Stimulated activated CD8-positive, alpha-beta memory T cell treated with anti-CD3 and anti-CD28 coated beads, Interleukin-15, amount 100 ng/mL, for 1 hour (primary cell): ENCODE data around the gene FES.

Source experiments
- DNase-seq: peaks from one replicate; pipeline ENCODE4 v3.0.0-alpha.2; 2020; ENCODE audit warnings: low read depth

FES gene

DNA sequence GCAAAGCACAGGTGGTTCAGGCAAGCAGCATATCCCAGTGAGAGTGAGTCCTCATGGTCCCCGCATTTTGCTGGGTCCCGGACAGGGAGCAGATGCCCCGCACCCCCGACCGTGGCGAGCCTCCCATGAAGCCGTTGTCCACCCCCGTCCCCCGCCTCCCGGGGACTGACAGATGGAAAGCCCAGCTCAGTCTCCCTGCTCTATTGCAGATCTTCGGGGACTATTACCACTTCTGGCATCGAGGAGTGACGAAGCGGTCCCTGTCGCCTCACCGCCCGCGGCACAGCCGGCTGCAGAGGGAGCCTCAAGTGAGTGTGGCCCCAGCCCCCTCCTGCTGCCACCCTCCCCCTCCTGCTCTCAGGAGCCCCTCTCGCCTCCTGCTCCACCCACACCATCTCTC, 8.3 kb upstream of the FES start:
- no peak for DNase-seq

GRCh38 chr15:90876512-90877170, 7.7 kb upstream of the FES start:
- no peak for DNase-seq

DNA sequence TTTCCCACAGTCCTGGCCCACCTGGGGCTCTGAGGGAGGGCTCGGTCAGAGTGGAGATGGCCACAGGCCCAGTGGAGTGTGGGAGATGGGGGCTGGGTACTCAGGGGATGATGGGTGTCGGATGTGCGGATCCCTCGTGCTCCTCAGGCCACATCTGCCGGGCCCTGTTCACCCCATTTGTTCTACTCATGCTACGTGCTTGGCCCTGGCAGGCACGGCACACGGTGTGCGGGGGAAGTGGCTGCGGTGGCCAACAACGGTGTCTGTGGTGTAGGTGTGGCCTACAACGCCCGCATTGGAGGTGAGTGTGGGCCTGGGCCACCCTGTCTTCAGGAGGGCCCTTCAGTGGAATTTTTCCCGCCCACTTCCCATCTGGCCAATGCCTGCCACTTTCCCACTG, 7.0 kb upstream of the FES start:
- DNase-seq = no peak

DNA sequence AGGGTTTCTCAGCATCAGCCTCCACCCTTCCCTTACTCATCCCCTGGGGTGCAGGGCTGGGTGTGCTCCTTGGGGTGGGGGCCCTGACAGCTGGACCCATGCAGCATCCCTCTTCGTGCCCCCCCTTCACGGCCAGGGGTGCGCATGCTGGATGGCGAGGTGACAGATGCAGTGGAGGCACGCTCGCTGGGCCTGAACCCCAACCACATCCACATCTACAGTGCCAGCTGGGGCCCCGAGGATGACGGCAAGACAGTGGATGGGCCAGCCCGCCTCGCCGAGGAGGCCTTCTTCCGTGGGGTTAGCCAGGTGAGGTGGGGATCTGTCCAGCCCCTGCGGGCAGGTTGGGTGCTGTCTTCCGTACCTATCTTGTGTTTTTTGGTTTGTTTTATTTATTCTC, 6.3 kb upstream of the FES start:
- no peak for DNase-seq

GRCh38 chr15:90878660-90879059, 5.6 kb upstream of the FES start:
- no peak for DNase-seq

DNA sequence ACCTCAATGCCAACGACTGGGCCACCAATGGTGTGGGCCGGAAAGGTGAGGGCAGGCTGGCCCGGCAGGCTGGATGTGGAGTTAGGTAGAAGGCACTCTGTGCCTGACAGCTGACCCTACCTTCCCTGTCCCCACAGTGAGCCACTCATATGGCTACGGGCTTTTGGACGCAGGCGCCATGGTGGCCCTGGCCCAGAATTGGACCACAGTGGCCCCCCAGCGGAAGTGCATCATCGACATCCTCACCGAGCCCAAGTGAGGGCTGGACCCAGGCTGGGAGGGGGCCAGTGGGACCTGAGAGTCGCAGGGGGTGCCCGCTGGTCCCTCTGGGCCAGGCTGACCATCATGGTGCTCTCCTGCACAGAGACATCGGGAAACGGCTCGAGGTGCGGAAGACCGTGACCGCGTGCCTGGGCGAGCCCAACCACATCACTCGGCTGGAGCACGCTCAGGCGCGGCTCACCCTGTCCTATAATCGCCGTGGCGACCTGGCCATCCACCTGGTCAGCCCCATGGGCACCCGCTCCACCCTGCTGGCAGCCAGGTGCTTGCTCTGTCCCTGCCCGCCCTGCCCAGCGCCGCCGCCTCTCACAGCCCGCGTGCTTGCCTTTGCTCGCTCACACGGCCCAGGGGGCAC, 4.5 kb upstream of the FES start:
- DNase-seq = no peak

DNA sequence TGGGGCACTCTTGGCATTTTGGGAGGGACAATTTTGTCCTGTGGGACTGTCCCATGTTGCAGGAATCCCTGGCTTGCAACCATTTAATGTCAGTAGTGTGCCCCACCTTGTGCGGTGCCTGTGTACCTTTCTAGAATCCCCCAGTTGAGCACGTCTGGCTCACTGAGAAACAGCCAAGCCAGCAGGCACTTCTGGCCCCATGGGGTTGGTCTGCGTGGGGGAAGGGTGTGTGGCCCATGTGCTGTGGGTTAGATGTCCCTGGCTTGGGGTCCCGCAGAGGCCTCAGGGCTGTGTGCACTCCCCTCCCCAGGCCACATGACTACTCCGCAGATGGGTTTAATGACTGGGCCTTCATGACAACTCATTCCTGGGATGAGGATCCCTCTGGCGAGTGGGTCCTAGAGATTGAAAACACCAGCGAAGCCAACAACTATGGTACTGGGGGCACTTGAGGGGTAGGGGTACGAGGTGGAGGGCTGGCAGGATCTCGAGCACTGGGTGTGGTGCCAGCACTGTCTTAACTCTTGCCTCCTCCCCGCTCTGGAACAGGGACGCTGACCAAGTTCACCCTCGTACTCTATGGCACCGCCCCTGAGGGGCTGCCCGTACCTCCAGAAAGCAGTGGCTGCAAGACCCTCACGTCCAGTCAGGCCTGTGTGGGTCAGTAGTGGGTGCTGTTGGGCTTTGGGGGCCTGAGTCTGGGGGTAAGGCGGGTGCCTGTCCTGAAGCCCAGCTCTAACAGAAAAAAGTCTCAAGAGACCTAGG, 3.7 kb upstream of the FES start:
- DNase-seq = no peak

DNA sequence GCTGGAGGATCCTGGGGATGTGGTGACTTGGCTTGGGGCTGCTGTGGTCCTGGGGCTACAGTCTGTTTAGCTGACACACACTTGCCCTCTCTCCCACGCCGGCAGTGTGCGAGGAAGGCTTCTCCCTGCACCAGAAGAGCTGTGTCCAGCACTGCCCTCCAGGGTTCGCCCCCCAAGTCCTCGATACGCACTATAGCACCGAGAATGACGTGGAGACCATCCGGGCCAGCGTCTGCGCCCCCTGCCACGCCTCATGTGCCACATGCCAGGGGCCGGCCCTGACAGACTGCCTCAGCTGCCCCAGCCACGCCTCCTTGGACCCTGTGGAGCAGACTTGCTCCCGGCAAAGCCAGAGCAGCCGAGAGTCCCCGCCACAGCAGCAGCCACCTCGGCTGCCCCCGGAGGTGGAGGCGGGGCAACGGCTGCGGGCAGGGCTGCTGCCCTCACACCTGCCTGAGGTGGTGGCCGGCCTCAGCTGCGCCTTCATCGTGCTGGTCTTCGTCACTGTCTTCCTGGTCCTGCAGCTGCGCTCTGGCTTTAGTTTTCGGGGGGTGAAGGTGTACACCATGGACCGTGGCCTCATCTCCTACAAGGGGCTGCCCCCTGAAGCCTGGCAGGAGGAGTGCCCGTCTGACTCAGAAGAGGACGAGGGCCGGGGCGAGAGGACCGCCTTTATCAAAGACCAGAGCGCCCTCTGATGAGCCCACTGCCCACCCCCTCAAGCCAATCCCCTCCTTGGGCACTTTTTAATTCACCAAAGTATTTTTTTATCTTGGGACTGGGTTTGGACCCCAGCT, 2.9 kb upstream of the FES start:
- DNase-seq = no peak

DNA sequence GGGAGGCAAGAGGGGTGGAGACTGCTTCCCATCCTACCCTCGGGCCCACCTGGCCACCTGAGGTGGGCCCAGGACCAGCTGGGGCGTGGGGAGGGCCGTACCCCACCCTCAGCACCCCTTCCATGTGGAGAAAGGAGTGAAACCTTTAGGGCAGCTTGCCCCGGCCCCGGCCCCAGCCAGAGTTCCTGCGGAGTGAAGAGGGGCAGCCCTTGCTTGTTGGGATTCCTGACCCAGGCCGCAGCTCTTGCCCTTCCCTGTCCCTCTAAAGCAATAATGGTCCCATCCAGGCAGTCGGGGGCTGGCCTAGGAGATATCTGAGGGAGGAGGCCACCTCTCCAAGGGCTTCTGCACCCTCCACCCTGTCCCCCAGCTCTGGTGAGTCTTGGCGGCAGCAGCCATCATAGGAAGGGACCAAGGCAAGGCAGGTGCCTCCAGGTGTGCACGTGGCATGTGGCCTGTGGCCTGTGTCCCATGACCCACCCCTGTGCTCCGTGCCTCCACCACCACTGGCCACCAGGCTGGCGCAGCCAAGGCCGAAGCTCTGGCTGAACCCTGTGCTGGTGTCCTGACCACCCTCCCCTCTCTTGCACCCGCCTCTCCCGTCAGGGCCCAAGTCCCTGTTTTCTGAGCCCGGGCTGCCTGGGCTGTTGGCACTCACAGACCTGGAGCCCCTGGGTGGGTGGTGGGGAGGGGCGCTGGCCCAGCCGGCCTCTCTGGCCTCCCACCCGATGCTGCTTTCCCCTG, 2.2 kb upstream of the FES start:
- no peak for DNase-seq

DNA sequence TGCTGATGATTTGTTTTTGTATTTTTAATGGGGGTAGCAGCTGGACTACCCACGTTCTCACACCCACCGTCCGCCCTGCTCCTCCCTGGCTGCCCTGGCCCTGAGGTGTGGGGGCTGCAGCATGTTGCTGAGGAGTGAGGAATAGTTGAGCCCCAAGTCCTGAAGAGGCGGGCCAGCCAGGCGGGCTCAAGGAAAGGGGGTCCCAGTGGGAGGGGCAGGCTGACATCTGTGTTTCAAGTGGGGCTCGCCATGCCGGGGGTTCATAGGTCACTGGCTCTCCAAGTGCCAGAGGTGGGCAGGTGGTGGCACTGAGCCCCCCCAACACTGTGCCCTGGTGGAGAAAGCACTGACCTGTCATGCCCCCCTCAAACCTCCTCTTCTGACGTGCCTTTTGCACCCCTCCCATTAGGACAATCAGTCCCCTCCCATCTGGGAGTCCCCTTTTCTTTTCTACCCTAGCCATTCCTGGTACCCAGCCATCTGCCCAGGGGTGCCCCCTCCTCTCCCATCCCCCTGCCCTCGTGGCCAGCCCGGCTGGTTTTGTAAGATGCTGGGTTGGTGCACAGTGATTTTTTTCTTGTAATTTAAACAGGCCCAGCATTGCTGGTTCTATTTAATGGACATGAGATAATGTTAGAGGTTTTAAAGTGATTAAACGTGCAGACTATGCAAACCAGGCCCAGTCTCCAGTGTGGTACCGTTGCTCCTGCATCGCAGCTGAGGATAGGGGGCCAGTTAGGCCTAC, 1.4 kb upstream of the FES start:
- no peak for DNase-seq

DNA sequence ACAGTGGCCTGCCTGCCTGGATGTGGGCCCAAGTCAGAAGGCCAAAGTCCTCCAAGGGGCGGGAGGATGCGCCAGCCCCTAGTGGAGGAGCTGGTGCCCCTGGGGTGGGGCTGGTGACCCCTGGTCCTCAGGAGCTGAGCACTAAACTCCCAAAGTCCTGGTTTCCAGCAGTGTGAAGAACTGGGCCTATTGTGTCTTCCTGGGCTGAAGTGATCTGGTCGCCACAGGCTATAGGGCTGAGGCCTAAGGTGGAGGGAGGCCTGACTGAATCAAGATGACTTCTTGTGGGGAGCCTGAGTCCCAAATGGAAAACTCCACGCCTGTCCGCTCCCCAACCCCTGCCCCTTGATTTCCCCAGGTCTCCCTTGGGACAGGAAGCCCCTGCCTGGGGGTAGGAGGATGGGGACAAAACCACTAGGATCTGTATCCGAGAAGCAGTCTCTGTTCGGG, 753 bp upstream of the FES start:
- no peak for DNase-seq

DNA sequence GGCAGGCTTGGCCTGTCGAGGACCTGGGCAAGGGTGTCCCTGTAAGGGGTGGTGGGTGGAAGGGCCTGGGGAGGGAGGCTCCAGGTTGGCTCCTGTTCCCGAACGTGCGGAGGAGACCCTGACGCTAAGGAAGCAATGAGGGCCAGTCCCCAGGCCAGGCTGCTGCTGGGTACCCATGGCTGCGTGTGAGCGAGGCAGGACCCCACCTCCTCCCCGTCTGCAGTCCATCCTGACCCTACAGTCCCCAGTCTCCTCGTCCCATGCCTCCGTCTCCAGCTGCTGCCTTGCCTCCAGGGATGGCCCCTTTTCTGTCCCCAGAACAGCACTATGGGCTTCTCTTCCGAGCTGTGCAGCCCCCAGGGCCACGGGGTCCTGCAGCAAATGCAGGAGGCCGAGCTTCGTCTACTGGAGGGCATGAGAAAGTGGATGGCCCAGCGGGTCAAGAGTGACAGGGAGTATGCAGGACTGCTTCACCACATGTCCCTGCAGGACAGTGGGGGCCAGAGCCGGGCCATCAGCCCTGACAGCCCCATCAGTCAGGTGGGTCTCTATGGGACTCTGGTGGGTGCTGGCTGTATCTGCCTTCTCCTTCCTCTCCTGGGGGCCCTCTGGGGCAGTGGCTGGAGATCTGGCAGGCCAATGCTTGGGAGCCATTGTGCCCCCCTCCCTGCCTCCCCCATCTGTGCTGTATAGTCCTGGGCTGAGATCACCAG, 571 bp downstream of the FES start:
- no peak for DNase-seq

- peak; percentile 70 for DNase-seq
These were observed 1.4 kb downstream of the FES start for GRCh38 chr15:90885432-90886290.

- DNase-seq = no peak
These were observed 1.9 kb downstream of the FES start for GRCh38 chr15:90886291-90886614.

DNA sequence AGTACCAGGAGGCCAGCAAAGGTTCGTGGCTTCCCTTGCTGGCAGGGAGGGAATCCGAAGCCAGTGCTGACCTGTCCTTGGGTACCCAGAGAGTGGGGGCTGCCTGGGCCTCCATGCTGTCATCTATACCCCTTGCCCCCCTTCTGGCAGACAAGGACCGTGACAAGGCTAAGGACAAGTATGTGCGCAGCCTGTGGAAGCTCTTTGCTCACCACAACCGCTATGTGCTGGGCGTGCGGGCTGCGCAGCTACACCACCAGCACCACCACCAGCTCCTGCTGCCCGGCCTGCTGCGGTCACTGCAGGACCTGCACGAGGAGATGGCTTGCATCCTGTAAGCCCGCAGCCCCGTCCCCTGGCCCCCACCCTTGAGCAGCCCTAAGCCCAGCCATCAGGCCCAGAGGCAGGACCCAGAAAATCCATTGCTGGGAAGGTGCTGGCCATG, 2.8 kb downstream of the FES start:
- no peak for DNase-seq

GRCh38 chr15:90889313-90889730, 5.0 kb downstream of the FES start:
- no peak for DNase-seq

DNA sequence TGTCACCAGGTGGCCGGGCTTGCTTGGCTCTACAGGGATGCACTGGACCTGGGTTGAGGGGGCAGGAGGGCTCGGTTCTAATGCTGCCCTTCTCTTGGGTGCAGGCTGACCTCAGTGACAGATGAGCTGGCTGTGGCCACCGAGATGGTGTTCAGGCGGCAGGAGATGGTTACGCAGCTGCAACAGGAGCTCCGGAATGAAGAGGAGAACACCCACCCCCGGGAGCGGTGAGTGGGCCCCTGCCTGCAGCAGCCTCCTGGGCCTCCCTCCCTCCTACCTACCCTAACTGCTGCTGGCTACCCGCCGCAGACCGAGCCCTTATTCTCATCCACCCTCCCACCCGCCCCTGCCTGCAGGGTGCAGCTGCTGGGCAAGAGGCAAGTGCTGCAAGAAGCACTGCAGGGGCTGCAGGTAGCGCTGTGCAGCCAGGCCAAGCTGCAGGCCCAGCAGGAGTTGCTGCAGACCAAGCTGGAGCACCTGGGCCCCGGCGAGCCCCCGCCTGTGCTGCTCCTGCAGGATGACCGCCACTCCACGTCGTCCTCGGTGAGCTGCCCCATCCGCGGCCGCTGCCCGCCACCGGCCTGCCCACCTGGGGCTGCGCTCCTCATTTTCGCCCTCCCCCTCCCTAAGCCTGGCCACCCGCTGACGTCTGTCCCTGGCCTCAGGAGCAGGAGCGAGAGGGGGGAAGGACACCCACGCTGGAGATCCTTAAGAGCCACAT, 5.6 kb downstream of the FES start:
- no peak for DNase-seq

DNA sequence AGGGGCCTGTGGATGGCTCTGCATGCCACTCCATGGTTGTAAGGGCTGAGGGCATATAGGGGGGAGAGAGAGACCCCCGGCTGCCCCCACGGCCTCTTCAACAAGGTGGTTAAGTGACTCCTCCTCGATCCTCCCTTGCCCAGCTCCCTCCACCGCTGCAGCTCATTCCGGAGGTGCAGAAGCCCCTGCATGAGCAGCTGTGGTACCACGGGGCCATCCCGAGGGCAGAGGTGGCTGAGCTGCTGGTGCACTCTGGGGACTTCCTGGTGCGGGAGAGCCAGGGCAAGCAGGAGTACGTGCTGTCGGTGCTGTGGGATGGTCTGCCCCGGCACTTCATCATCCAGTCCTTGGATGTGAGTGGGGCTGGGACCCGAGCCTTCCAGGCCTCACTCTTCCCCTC, 6.5 kb downstream of the FES start:
- no peak for DNase-seq
